ENCODE measurements around the gene ZNF736. TPM values are rescaled to one million over a fixed set of nuclear protein-coding genes. Genes with fewer than 3 reads are reported as not detected.

ZNF736 gene
- total and polyA plus RNA-seq, 2 of the 8 experiments (the other 6 are each of a cell fraction or from before 2014, with no cell fraction given): not detected

GRCh38 chr7:64277630-64278029, 36.1 kb upstream of the ZNF736 start:
- H2BK120ac ChIP-seq (replicated peaks; ENCODE audit: low read depth, low read length): no peak overlapping the region
- no peak overlapping the region for H2BK20ac ChIP-seq (ENCODE audit: low read length)
- no peak overlapping the region for H3K4me3 ChIP-seq (ENCODE audit: extremely low read depth in 1 of 4, insufficient read depth in 2 of 4, low read depth in 3 of 4, low read length in 4 of 4)
- H2BK15ac ChIP-seq (ENCODE audit: low read length): no peak overlapping the region
- no peaks in the 10 kb centered on the region for H3K23me2 ChIP-seq (ENCODE audit: low read depth, low read length)
- no peak overlapping the region for H3K4me2 ChIP-seq (ENCODE audit: insufficient read depth in 1 of 2, low read depth in 2 of 2, low read length in 2 of 2)
- no peak for TF ChIP-seq EZH2 (IDR thresholded peaks at IDR 0.05; ENCODE audit: low read depth, low read length, severe bottlenecking)
- no peak for TF ChIP-seq USF2 (IDR thresholded peaks at IDR 0.05; ENCODE audit: low read length)
- no peak for TF ChIP-seq CTCF (IDR thresholded peaks at IDR 0.05; ENCODE audit: control extremely low read depth in 1 of 3, insufficient read depth in 1 of 3, low read depth in 1 of 3, low read length in 3 of 3)
- TF ChIP-seq KDM1A (IDR thresholded peaks at IDR 0.05; ENCODE audit: borderline replicate concordance, low read length): no peak
- no peak for TF ChIP-seq RAD21 (IDR thresholded peaks at IDR 0.05 in 1 of 2, conservative IDR thresholded peaks at IDR 0.05 in 1 of 2; ENCODE audit: low read depth in 2 of 2, low read length in 2 of 2)
- TF ChIP-seq TAF1 (IDR thresholded peaks at IDR 0.05; ENCODE audit: low read depth, low read length): no peak
- TF ChIP-seq SUZ12 (IDR thresholded peaks at IDR 0.05; ENCODE audit: low read length): no peak
- TF ChIP-seq HDAC6 (IDR thresholded peaks at IDR 0.05; ENCODE audit: low read depth, low read length): no peak
- TF ChIP-seq POU5F1 (IDR thresholded peaks at IDR 0.05; ENCODE audit: low read depth, low read length): no peak
- H2BK5ac ChIP-seq (ENCODE audit: low read depth, low read length): no peak overlapping the region
- no peak overlapping the region for H4K91ac ChIP-seq (replicated peaks; ENCODE audit: insufficient read length, low read length)
- no peak overlapping the region for H3K14ac ChIP-seq (ENCODE audit: insufficient read length)
- no peaks in the 10 kb centered on the region for H3K4me1 ChIP-seq (replicated peaks in 1 of 4; ENCODE audit: control insufficient read depth in 3 of 4, insufficient read depth in 4 of 4, low read length in 3 of 4)
- no peak overlapping the region for H2AFZ ChIP-seq (ENCODE audit: low read length)
- no peak overlapping the region for H2AK5ac ChIP-seq (ENCODE audit: low read depth, low read length)
- no peak overlapping the region for H3K18ac ChIP-seq (ENCODE audit: extremely low read depth, low read length)
- H3K23ac ChIP-seq (ENCODE audit: insufficient read length): no peak overlapping the region
- no peaks in the 10 kb centered on the region for H4K20me1 ChIP-seq (replicated peaks in 1 of 2; ENCODE audit: control insufficient read depth in 1 of 2, insufficient read depth in 2 of 2, low read length in 2 of 2)
- no peak overlapping the region for H3K9ac ChIP-seq (replicated peaks in 1 of 4; ENCODE audit: extremely low read depth in 1 of 4, low read depth in 3 of 4, low read length in 3 of 4)
- H3K9me3 ChIP-seq (ENCODE audit: insufficient read depth in 2 of 2, low read depth in 1 of 2, low read length in 1 of 2): peaks cover 28 to 40% of the 10 kb centered on the region in 2 experiments
- H3K4ac ChIP-seq (replicated peaks; ENCODE audit: insufficient read length, low read depth, low read length): no peak overlapping the region
- H3K27ac ChIP-seq (ENCODE audit: low read depth, low read length): no peak overlapping the region
- H3K36me3 ChIP-seq (ENCODE audit: control insufficient read depth in 2 of 4, insufficient read depth in 4 of 4, low read length in 3 of 4): no peaks in the 10 kb centered on the region
- H3K79me2 ChIP-seq (ENCODE audit: control insufficient read depth in 1 of 2, insufficient read depth in 2 of 2, low read length in 2 of 2): no peaks in the 10 kb centered on the region
- CTCF ChIA-PET (ENCODE audit: partially characterized antibody): no interaction called here
- no peaks in the 10 kb centered on the region for H3K27me3 ChIP-seq (replicated peaks in 1 of 4; ENCODE audit: control insufficient read depth in 3 of 4, extremely low read depth in 1 of 4, insufficient read depth in 3 of 4, low read length in 3 of 4)
- H3K79me1 ChIP-seq (ENCODE audit: low read depth, low read length): no peaks in the 10 kb centered on the region
- H2BK12ac ChIP-seq (ENCODE audit: low read depth, low read length): no peak overlapping the region
- POLR2A ChIA-PET (ENCODE audit: partially characterized antibody): no interaction called here
- DNase-seq (ENCODE audit: low read depth in 1 of 2, low spot score in 2 of 2) (no peak), FAIRE-seq (no peak)
- no peak overlapping the region for H4K5ac ChIP-seq (ENCODE audit: insufficient read length, low read depth, low read length)
- no peak overlapping the region for H4K8ac ChIP-seq (ENCODE audit: extremely low read depth, insufficient read depth, low read length)
- 64% methylated on average over 2 of the region's 2 CpGs; no CpG with 5 or more reads in 1 of the 2 experiments for WGBS, 2 experiments (ENCODE audit: extremely low coverage in 1 of 2, insufficient coverage in 1 of 2, insufficient read length in 1 of 2, insufficient replicate concordance in 2 of 2, low coverage in 1 of 2, low lambda C conversion rate in 2 of 2, missing lambda C conversion rate in 1 of 2)
- no peak overlapping the region for H3K56ac ChIP-seq (replicated peaks; ENCODE audit: insufficient read length, low read depth, low read length)

Data from H1 (cell line).